GM21528 (cell line): Measurements from ENCODE around the gene RPP25L.

Experiments
- ATAC-seq: cut with Tn5 transposase; IDR thresholded peaks from one replicate; pipeline ENCODE4 v1.9.1; 2021; ENCODE audit warnings: mild to moderate bottlenecking, moderate library complexity; ENCODE audit not compliant: unreplicated experiment, low FRiP score

The RPP25L gene

GRCh38 chr9:34638138-34638445 is 26.2 kb upstream of the RPP25L start:
- ATAC-seq = no peak

GRCh38 chr9:34637356-34638137 is 25.6 kb upstream of the RPP25L start, which contains the start of gene SIGMAR1:
Gene SIGMAR1, minus strand, starts transcription at chr9:34637787. Its CDS starts 90 bp downstream, at chr9:34637697.
- ATAC-seq = peak; percentile 83

- ATAC-seq = peak; percentile 3
Measured at GRCh38 chr9:34636791-34637355, 25.0 kb upstream of the RPP25L start.

- ATAC-seq = no peak
Measured at GRCh38 chr9:34635556-34635955, 23.7 kb upstream of the RPP25L start.

GRCh38 chr9:34634551-34635248 is 22.8 kb upstream of the RPP25L start:
- ATAC-seq = no peak

GRCh38 chr9:34633851-34634550 is 22.1 kb upstream of the RPP25L start:
- ATAC-seq = no peak

- no peak for ATAC-seq
Measured at GRCh38 chr9:34633166-34633565, 21.3 kb upstream of the RPP25L start.

- ATAC-seq = no peak
Measured at GRCh38 chr9:34630402-34631154, 18.7 kb upstream of the RPP25L start.

- ATAC-seq = no peak
Measured at GRCh38 chr9:34629491-34629808, 17.6 kb upstream of the RPP25L start.

GRCh38 chr9:34628656-34629490 is 17.0 kb upstream of the RPP25L start, which contains the start of gene ARID3C:
Gene ARID3C, minus strand, starts transcription at chr9:34629066. Its CDS starts 1,052 bp downstream, at chr9:34628014.
- no peak for ATAC-seq

GRCh38 chr9:34627716-34628655 is 16.1 kb upstream of the RPP25L start:
- ATAC-seq = no peak

GRCh38 chr9:34625186-34625486 is 13.2 kb upstream of the RPP25L start:
- ATAC-seq = no peak

- no peak for ATAC-seq
Measured at GRCh38 chr9:34624475-34625185, 12.7 kb upstream of the RPP25L start.

- no peak for ATAC-seq
Measured at GRCh38 chr9:34623374-34624235, 11.7 kb upstream of the RPP25L start.

- ATAC-seq = peak; percentile 93
Measured at GRCh38 chr9:34620061-34620994, 8.4 kb upstream of the RPP25L start, which contains the start of gene DCTN3. Gene DCTN3, minus strand, starts transcription at chr9:34620495. Its CDS starts 31 bp downstream, at chr9:34620464.

- ATAC-seq = no peak
Measured at GRCh38 chr9:34615132-34615531, 3.2 kb upstream of the RPP25L start.
